Panc1 (cell line): Measurements from ENCODE around the gene SGPL1. TPM values are rescaled to one million over a fixed set of nuclear protein-coding genes. Genes with fewer than 3 reads are reported as not detected.

Experiments used
- ATAC-seq: fragments of 200-7000 bp; cut with Tn5 transposase; 2 replicates; pipeline ENCODE4 v1.9.1; 2020; ENCODE audit warnings: mild to moderate bottlenecking, moderate library complexity
- BruUV-seq: library from RNA; stranded (reverse); fragments of 400-500 nt; replicated peaks from 2 replicates; lab custom pipeline; 2021; lab: Mats Ljungman, UMichigan
- CTCF ChIA-PET: fragments of 300-600 bp; sonication (Branson Sonifier 250); formaldehyde crosslinking; loops from one replicate; lab custom pipeline; 2022; ENCODE audit warnings: antibody characterized with exemption; lab: Charles Lee
- POLR2A ChIA-PET: fragments of 300-600 bp; sonication (Branson Sonifier 250); formaldehyde crosslinking; loops from one replicate; lab custom pipeline; 2022; ENCODE audit warnings: antibody characterized with exemption; lab: Charles Lee
- DNase-seq: peaks from one replicate; pipeline ENCODE4 v3.0.0-alpha.2; 2010; ENCODE audit warnings: low read depth, low spot score
- H3K27ac ChIP-seq: 2 replicates; pipeline ENCODE4 v1.5.1; 2011; ENCODE audit warnings: mild to moderate bottlenecking, low read length, inconsistent platforms
- H3K27me3 ChIP-seq: fragments of 200-500 bp; sonication (Bioruptor generic); 2 replicates; pipeline ENCODE4 v1.6.0; 2014; ENCODE audit warnings: low read length, inconsistent platforms; ENCODE audit not compliant: control insufficient read depth, insufficient read depth
- H3K36me3 ChIP-seq: fragments of 200-500 bp; sonication (Bioruptor generic); 2 replicates; pipeline ENCODE4 v1.5.1; 2014; ENCODE audit warnings: inconsistent platforms, mild to moderate bottlenecking, low read length, moderate library complexity; ENCODE audit not compliant: control insufficient read depth, insufficient read depth
- H3K4me1 ChIP-seq: 2 replicates; pipeline ENCODE4 v1.5.1; 2011; ENCODE audit warnings: inconsistent platforms, mild to moderate bottlenecking, low read length, moderate library complexity; ENCODE audit not compliant: control insufficient read depth, insufficient read depth
- H3K4me3 ChIP-seq, 2 experiments: 2 replicates each; pipeline ENCODE4 v1.5.1; 2011 to 2012; ENCODE audit warnings: low read depth in 2 of 2, low read length in 2 of 2, mild to moderate bottlenecking in 2 of 2, inconsistent platforms in 1 of 2, moderate library complexity in 1 of 2
- H3K9me3 ChIP-seq: fragments of 200-500 bp; sonication (Bioruptor generic); 2 replicates; pipeline ENCODE4 v1.5.1; 2014; ENCODE audit warnings: low read depth, mild to moderate bottlenecking, inconsistent platforms, low read length, moderate library complexity; ENCODE audit not compliant: control insufficient read depth, insufficient read depth
- CTCF ChIP-seq: fragments of 450-650 bp; IDR thresholded peaks from 2 replicates; pipeline ENCODE4 v1.5.1; 2017; ENCODE audit warnings: mild to moderate bottlenecking
- POLR2AphosphoS5 ChIP-seq: IDR thresholded peaks from 2 replicates; pipeline ENCODE4 v1.6.1; 2012; ENCODE audit warnings: mild to moderate bottlenecking, low read depth, low read length, moderate library complexity
- REST ChIP-seq, 2 experiments: IDR thresholded peaks; 2 replicates each; pipeline ENCODE4 v1.6.1; 2011 to 2012; ENCODE audit warnings: low read depth in 2 of 2, control low read depth in 1 of 2, low read length in 1 of 2, mild to moderate bottlenecking in 1 of 2, moderate library complexity in 1 of 2; ENCODE audit not compliant: insufficient read depth in 1 of 2
- SIN3A ChIP-seq: IDR thresholded peaks from 2 replicates; pipeline ENCODE4 v1.6.1; 2012; ENCODE audit warnings: low read depth, mild to moderate bottlenecking, low read length, moderate library complexity, borderline replicate concordance; ENCODE audit not compliant: insufficient read depth
- TCF7L2 ChIP-seq: IDR thresholded peaks from 2 replicates; pipeline ENCODE4 v1.6.1; 2011; ENCODE audit warnings: mild to moderate bottlenecking, low read depth, low read length, inconsistent platforms
- in situ Hi-C: cut with HindIII; loops from 2 replicates; pipeline ENCODE4 v1.10.0; 2016; ENCODE audit warnings: low sequenced_read_pairs, low pct_unique_long_range_greater_than_20kb
- intact Hi-C: fragments of 100-400 bp; cut with micrococcal nuclease; formaldehyde crosslinking; loops from one replicate; pipeline ENCODE4 v1.10.0; 2022; ENCODE audit not compliant: unreplicated experiment
- total RNA-seq: library from RNA; stranded (reverse); gene quantifications from one replicate; pipeline ENCODE4 v1.2.1, GENCODE V29; 2021; ENCODE audit not compliant: unreplicated experiment

SGPL1 gene
- total RNA-seq, 1 experiment from 2014 or later, result 103 TPM

GRCh38 chr10:70778267-70778924 lies 37.4 kb upstream of the SGPL1 start:
- Histone ChIP-seq H3K36me3 (no peaks in the 10 kb centered on the region), H3K4me1 (no peaks in the 10 kb centered on the region), H3K27me3 (peaks cover 5% of the 10 kb centered on the region; the same call in 1 of the 2 replicates), H3K9me3 (no peaks in the 10 kb centered on the region), H3K4me3 (no peak overlapping the region), H3K27ac (no peak overlapping the region)
- BruUV-seq, result no TSS peak
- ATAC-seq (no peak), DNase-seq (no peak)
- in situ Hi-C loops, result no loop called here
- TF ChIP-seq SIN3A (no peak), CTCF (no peak), TCF7L2 (no peak), POLR2AphosphoS5 (no peak), REST (IDR thresholded peaks at IDR 0.05; ENCODE audit: insufficient read depth in 1 of 2, low read depth in 2 of 2, low read length in 1 of 2) (no peak)
- POLR2A ChIA-PET, result no interaction called here
- intact Hi-C loops, result no loop called here
- CTCF ChIA-PET, result interaction anchor here (0.6 kb wide), 1 partner anchor 391 kb away, joined by 6 read pairs; no protein-coding TSS in a partner anchor

GRCh38 chr10:70779088-70779487 lies 36.7 kb upstream of the SGPL1 start:
- Histone ChIP-seq H3K27me3 (peaks cover 11% of the 10 kb centered on the region; the same call in 1 of the 2 replicates), H3K4me3 (no peak overlapping the region), H3K36me3 (no peaks in the 10 kb centered on the region), H3K27ac (no peak overlapping the region), H3K9me3 (no peaks in the 10 kb centered on the region), H3K4me1 (no peaks in the 10 kb centered on the region)
- BruUV-seq, result no TSS peak
- intact Hi-C loops (no loop called here), in situ Hi-C loops (no loop called here)
- ATAC-seq (no peak), DNase-seq (no peak)
- TF ChIP-seq REST (IDR thresholded peaks at IDR 0.05; ENCODE audit: insufficient read depth in 1 of 2, low read depth in 2 of 2, low read length in 1 of 2) (no peak), CTCF (no peak), POLR2AphosphoS5 (no peak), SIN3A (no peak), TCF7L2 (no peak)
- ChIA-PET POLR2A (interaction anchor here (0.7 kb wide), 1 partner anchor 1173 kb away, joined by 3 read pairs; no protein-coding TSS in a partner anchor), CTCF (no interaction called here)
